HG03432 (cell line): ENCODE results near the gene VPS72.
"Not testable (repeated sequence)": the region's sequence is repeated elsewhere in the genome, so short reads cannot be mapped to it uniquely, and the experiment has no call there.

Source experiments
- ATAC-seq: cut with Tn5 transposase; IDR thresholded peaks from one replicate; pipeline ENCODE4 v1.9.1; 2021; ENCODE audit warnings: mild to moderate bottlenecking, moderate library complexity; ENCODE audit not compliant: unreplicated experiment

The VPS72 gene, protein sequence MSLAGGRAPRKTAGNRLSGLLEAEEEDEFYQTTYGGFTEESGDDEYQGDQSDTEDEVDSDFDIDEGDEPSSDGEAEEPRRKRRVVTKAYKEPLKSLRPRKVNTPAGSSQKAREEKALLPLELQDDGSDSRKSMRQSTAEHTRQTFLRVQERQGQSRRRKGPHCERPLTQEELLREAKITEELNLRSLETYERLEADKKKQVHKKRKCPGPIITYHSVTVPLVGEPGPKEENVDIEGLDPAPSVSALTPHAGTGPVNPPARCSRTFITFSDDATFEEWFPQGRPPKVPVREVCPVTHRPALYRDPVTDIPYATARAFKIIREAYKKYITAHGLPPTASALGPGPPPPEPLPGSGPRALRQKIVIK

GRCh38 chr1:151189637-151190445, at the start of gene VPS72:
Gene VPS72, minus strand, starts transcription at chr1:151190197. Its CDS starts 76 bp downstream, at chr1:151190121.
- ATAC-seq, result peak; percentile 89

DNA sequence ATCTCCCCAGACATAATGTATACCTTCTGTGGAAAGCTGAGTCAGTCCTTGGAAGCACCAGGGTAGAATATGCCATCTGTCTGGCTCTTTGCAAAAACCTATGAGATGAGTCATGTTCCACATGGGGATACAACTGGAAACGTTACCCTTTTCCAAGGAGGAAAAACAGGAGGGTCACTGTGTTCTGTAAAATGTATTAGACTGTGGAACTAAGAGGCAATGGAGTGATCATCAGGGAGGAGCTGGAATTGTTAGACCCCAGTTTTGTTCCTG, 48.4 kb upstream of the VPS72 start:
- no peak for ATAC-seq

DNA sequence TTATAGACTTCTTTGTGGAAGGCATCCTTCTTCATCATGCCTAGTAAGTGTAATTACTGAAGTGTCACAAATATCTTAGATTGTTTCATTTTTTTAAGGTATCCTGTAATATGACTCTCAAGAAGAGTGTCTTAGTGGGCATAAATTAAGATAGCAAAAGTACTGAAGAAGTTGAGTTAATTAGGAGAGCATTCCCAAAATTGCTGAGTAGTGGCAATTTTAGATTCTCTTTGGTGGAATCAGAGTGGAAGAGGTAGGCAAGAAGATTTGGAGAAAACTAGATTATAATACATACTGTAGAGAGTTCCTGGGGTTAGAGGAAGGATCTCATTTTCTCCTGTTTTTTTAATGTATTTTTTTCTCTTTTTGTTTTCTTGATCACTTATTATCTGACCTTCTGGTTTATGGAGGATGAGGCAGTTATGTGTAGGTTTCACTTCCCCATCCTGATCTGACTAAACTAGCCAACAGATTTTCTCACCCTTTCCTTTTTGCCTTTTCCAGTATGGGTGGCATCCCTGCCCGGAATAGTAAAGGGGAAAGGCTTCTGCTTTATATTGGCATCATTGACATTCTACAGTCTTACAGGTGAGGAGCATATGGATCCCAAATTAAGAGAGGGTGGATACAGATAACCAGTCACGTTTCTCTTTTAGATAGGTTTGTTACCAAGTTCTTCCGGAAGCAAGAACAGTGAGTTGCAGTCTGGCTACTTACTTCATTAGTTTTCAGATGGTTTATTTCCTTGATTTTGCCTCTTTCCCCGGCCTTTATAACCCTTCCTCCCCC, 47.9 kb upstream of the VPS72 start:
- ATAC-seq, result no peak

- no peak for ATAC-seq
These were observed 45.2 kb upstream of the VPS72 start for GRCh38 chr1:151235235-151235634.

- ATAC-seq, result no peak
These were observed 32.1 kb upstream of the VPS72 start for GRCh38 chr1:151222130-151222529.

DNA sequence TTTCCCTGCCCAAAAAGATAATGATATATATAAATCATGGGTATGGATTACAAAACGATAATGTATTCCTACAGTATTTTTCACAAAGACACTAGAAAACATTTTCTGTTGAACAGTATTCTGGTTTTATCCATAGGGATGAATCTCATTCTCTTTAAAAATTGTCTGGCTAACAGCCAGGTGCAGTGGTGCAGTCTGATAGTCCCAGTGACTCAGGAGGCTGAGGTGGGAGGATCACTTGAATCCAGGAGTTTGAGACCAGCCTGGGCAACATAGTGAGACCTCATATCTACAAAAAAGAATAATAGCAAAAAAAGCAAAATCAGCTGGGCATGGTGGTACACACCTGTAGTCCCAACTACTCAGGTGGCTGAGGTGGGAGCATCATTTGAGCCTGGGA, 31.6 kb upstream of the VPS72 start:
- ATAC-seq, result no peak

DNA sequence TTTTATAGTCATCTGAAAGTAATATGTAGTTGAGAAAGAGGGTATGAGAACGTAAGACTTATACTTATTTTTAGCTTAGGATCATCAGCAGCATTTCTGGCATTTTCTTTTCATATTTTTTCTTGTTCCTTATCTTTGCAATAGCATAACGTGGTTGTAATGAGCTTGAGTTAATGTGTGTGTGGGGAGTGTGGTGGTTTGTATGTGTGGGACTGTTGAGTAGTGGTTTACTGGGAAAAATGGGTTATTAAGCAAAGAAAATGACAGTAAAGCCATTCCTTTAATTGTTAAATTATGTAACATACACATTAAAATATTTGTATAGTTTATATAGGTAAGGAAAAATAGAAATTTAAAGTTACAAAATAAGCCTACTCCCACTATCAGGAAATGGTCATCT, 23.6 kb upstream of the VPS72 start:
- no peak for ATAC-seq

- no peak for ATAC-seq
These were observed 22.1 kb upstream of the VPS72 start for GRCh38 chr1:151211972-151212705.

DNA sequence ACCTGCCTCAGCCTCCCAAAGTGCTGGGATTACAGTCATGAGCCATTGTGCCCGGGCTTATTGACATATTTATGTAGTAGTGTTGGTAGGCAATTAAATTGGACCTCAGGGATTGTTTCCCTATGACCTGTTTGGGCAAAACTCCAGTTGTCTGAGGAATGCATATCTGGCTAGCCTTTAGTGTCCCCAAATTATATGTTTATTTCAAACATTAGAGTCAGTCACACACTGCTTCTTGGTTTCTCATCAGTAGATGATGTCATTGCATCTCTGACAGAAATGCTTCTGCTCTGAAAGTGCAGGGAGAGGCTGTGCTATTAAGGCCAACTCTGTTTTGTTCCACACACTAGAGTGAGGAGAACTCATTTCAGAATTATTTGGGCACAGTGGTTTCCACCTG, 20.8 kb upstream of the VPS72 start:
- no peak for ATAC-seq

- not testable (repeated sequence) for ATAC-seq
These were observed 15.5 kb upstream of the VPS72 start for GRCh38 chr1:151205381-151205965.

DNA sequence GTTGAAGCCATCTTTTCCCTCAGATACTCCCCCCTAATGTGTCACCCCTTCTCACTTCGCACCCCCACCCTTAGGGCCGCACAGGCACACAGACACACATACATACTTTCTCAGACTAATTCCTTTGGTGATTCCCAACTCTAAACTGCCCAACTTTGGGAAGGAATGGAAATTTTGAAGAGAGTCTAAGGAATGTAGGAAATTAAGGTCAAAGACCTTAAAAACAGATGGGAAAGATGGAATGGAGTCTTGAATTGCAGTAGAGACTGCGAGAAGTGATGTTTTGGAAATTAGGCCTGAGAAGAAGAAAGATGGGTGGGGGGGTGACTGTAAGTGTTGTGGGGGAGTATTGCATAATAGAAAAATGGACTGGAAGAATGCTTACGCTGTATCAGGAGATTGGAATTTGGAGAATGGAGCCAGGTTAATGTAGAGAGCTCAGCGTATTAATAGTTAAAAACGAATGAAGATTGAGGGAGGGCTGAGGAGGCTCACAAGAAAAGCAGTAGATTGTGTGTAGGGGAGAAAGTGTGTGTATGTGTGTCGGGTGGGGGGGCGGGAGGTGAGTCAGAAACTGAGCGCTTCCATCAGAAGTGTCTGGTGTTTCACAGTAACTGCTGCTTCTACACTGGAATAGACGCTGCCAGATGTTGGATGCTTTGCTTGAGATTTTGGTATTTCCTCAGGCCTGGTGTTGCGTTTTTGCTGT, 10.0 kb upstream of the VPS72 start:
- ATAC-seq, result no peak

DNA sequence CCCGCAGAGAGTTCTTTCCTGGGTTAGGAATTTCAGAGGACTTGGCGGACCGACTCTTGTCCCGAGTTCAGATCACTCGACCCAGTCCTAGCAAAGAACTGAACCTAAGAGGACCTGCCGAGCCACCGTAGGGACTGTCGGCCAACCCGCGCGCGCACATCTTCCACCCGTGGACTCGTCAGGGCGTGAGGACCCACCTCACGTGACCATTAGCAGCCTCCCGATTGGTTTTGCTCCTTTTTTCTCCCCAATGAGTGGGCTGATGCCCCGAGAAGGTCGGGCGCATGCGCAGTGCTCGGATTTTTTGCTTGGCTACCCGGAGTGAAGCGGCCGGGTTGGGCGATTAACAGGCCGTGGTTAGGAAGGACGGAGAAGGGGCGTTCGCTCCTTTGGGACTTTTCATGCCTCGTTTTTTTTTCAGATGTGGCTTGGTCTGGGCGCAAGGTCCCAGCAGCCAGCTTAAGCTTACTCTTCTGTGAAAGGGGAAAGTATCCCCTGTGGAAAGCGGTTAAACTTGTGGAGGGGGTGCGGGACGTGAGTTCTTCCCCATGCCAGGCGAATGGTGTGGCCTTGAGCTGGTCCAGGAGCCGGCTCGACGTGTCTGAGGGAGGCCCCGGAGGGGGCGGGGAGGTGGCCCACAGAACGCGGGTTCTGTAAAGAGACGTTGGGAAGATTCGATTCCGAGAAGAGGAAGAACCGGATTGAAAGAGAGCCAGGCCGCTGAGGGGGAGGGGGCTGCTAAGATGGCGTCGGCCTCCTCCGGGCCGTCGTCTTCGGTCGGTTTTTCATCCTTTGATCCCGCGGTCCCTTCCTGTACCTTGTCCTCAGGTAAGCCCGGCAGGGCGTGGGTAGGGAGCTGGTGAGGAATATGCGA, 8.5 kb upstream of the VPS72 start, which contains the start of gene PIP5K1A:
TSS of gene PIP5K1A (plus strand) at position 299 of the 874 bp plus-strand sequence. CDS start at position 744, 445 bp downstream.
- peak; percentile 81 for ATAC-seq

GRCh38 chr1:151197863-151198253, 7.9 kb upstream of the VPS72 start:
- no peak for ATAC-seq

- no peak for ATAC-seq
These were observed 6.3 kb upstream of the VPS72 start for GRCh38 chr1:151196292-151196800.

- ATAC-seq, result not testable (repeated sequence)
These were observed 5.0 kb upstream of the VPS72 start for GRCh38 chr1:151194894-151195594.

DNA sequence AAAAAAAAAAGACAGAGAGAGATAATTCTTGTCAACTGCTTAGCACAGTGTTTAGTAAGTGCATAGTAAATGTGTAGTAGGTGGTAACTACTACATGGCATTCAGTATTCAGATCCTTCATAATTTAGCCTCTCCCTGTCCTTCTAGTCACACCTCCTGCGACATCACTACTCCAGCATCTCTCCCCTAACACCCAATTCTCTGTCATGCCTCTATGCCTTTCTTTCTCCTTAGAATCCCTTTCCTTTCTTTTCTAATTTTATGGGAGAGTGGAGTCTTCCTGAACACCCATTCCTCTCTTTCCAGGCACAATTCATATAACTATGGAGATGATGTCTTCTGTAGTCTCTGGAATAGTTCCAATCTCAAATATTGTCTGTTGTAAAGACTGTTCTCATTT, 3.9 kb upstream of the VPS72 start:
- no peak for ATAC-seq

DNA sequence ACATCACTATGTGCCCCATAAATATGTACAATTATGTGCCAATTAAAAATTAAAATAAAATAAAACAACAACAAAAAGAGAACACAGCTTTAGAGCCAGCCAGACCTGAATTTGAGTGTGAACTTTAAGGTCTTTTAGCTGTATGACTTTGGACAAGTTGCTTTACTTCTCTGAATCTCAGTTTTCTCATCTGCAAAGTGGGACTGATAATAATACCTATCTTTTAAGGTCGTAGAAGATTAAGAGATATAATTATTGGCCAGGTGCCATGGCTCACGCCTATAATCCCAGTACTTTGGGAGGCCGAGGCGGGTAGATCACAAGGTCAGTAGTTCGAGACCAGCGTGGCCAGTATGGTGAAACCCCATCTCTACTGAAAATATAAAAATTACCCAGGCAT, 3.3 kb upstream of the VPS72 start:
- no peak for ATAC-seq

DNA sequence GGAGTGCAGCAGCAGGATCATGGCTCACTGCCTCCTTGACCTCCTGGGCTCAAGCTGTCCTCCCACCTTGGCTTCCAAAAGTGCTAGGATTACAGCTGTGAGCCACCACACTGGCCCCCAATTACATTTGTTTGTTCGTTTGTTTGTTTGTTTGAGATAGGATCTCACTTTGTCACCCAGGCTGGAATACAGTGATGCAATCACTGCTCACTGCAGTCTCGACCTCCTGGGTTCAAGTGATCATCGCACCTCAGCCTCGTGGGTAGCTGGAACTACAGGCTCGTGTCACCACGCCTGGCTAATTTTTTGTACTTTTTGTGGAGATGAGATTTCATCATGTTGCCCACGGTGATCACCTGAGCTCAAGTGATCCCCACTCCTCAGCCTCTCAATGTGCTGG, 2.0 kb upstream of the VPS72 start:
- ATAC-seq, result no peak
